Type B pancreatic cell (in vitro differentiated cells): Measurements from ENCODE around the gene TBX18. TPM values are rescaled to one million over a fixed set of nuclear protein-coding genes. Genes with fewer than 3 reads are reported as not detected.

Experiments
- DNase-seq: peaks from one replicate; pipeline ENCODE4 v3.0.0; 2021; ENCODE audit warnings: mixed read lengths; ENCODE audit not compliant: unreplicated experiment; ENCODE audit errors: extremely low spot score
- H3K27ac Mint-ChIP-seq: 2 replicates; pipeline ENCODE4 v1.8.0; 2021; ENCODE audit warnings: mild to moderate bottlenecking, mixed read lengths
- H3K27me3 Mint-ChIP-seq: 2 replicates; pipeline ENCODE4 v1.8.0; 2021; ENCODE audit warnings: mixed read lengths
- H3K36me3 Mint-ChIP-seq: 2 replicates; pipeline ENCODE4 v1.8.0; 2021; ENCODE audit warnings: mixed read lengths
- H3K4me1 Mint-ChIP-seq: one replicate; pipeline ENCODE4 v1.8.0; 2021; ENCODE audit warnings: mixed read lengths; ENCODE audit not compliant: unreplicated experiment
- H3K4me3 Mint-ChIP-seq: 2 replicates; pipeline ENCODE4 v1.8.0; 2021; ENCODE audit warnings: mild to moderate bottlenecking, mixed read lengths
- H3K9me3 Mint-ChIP-seq: 2 replicates; pipeline ENCODE4 v1.8.0; 2021; ENCODE audit warnings: mixed read lengths
- CTCF ChIP-seq: fragments of 200-600 bp; sonication (generic); conservative IDR thresholded peaks from 2 replicates; pipeline ENCODE4 v1.5.0; 2021; ENCODE audit warnings: antibody characterized with exemption, mild to moderate bottlenecking
- total RNA-seq: library from RNA; stranded (reverse); gene quantifications from 2 replicates; pipeline ENCODE4 v1.2.1, GENCODE V29; 2021; ENCODE audit warnings: low replicate concordance

Gene TBX18
- total RNA-seq, 1 donor from 2014 or later: 8.2 TPM

- H3K4me3 Mint-ChIP-seq: no peak overlapping the region
- no peak for DNase-seq
- H3K36me3 Mint-ChIP-seq: no peaks in the 10 kb centered on the region
- no peak for TF ChIP-seq CTCF
- no peaks in the 10 kb centered on the region for H3K9me3 Mint-ChIP-seq
- H3K27ac Mint-ChIP-seq: no peak overlapping the region
- H3K4me1 Mint-ChIP-seq: no peaks in the 10 kb centered on the region
- peaks cover 24% of the 10 kb centered on the region for H3K27me3 Mint-ChIP-seq
These were observed 20.8 kb downstream of the TBX18 start for GRCh38 chr6:84743616-84744015.

- no peak for DNase-seq
- H3K36me3 Mint-ChIP-seq: no peaks in the 10 kb centered on the region
- TF ChIP-seq CTCF: no peak
- no peaks in the 10 kb centered on the region for H3K4me1 Mint-ChIP-seq
- H3K4me3 Mint-ChIP-seq: no peak overlapping the region
- no peaks in the 10 kb centered on the region for H3K9me3 Mint-ChIP-seq
- H3K27me3 Mint-ChIP-seq: peaks cover 20% of the 10 kb centered on the region
- no peak overlapping the region for H3K27ac Mint-ChIP-seq
These were observed 24.0 kb downstream of the TBX18 start for GRCh38 chr6:84740385-84740784.

GRCh38 chr6:84739866-84740208 lies 24.6 kb downstream of the TBX18 start:
- no peak for TF ChIP-seq CTCF
- no peak overlapping the region for H3K4me3 Mint-ChIP-seq
- peaks cover 19% of the 10 kb centered on the region for H3K27me3 Mint-ChIP-seq
- H3K27ac Mint-ChIP-seq: no peak overlapping the region
- no peaks in the 10 kb centered on the region for H3K36me3 Mint-ChIP-seq
- DNase-seq: no peak
- H3K4me1 Mint-ChIP-seq: no peaks in the 10 kb centered on the region
- H3K9me3 Mint-ChIP-seq: no peaks in the 10 kb centered on the region

GRCh38 chr6:84738996-84739865 lies 25.2 kb downstream of the TBX18 start:
- no peak for DNase-seq
- TF ChIP-seq CTCF: no peak
- no peak overlapping the region for H3K4me3 Mint-ChIP-seq
- H3K27me3 Mint-ChIP-seq: peaks cover 15% of the 10 kb centered on the region
- H3K36me3 Mint-ChIP-seq: no peaks in the 10 kb centered on the region
- H3K9me3 Mint-ChIP-seq: no peaks in the 10 kb centered on the region
- H3K4me1 Mint-ChIP-seq: no peaks in the 10 kb centered on the region
- H3K27ac Mint-ChIP-seq: no peak overlapping the region

- Mint-ChIP-seq H3K4me3 (no peak overlapping the region), H3K4me1 (no peaks in the 10 kb centered on the region), H3K27ac (no peak overlapping the region), H3K27me3 (no peaks in the 10 kb centered on the region), H3K9me3 (no peaks in the 10 kb centered on the region), H3K36me3 (no peaks in the 10 kb centered on the region)
- no peak for TF ChIP-seq CTCF
- DNase-seq: no peak
These were observed 30.5 kb downstream of the TBX18 start for GRCh38 chr6:84733889-84734288.
